ENCODE measurements around the gene ITGB8. TPM values are rescaled to one million over a fixed set of nuclear protein-coding genes. Genes with fewer than 3 reads are reported as not detected.

Gene ITGB8
- total RNA-seq, 1 donor from 2014 or later = 51.3 TPM

- DNase-seq (ENCODE audit: low spot score) = no peak
These were observed 10.1 kb downstream of the ITGB8 start for GRCh38 chr7:20340839-20341238.

DNA sequence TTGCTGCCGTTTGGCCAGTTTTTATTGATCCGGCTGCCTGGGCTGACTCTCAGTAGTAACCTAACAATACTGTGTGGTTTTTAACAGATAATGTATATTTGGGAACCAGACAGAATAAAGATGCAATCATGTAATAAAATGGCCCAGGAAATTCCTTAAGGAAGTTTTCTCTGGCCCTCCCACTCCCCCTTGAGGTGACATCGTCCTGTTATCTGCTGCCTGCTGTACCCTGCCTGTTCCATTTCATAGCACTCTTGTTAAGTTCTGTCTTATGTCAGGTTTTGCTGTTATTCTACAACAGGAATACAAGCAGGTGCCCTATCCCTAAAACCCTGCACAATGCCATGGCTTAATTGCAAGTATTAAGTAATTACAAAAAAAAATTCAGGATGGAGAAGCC is 12.5 kb downstream of the ITGB8 start:
- no peak for DNase-seq (ENCODE audit: low spot score)

- DNase-seq (ENCODE audit: low spot score) = no peak
These were observed 13.2 kb downstream of the ITGB8 start for GRCh38 chr7:20343941-20344340.

DNA sequence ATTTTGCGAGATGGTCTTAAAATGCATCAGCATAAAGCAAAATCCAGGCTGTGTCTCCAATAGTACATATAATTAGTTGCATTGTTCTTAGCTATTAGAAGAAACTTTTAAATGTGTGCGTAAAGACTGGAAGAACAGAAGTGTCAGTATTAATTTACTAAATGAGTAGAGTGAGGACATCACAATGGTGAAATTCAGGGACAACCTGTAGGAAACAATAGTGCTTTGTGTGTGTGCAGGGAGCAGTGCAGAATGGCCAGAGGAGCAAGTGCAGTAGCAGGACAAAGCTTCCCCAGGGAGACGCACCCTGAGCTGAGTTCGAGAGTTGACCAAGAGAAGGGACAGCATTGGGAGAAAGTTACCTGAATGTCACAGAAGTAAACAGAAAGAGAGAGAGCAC is 13.7 kb downstream of the ITGB8 start:
- DNase-seq (ENCODE audit: low spot score) = no peak

DNA sequence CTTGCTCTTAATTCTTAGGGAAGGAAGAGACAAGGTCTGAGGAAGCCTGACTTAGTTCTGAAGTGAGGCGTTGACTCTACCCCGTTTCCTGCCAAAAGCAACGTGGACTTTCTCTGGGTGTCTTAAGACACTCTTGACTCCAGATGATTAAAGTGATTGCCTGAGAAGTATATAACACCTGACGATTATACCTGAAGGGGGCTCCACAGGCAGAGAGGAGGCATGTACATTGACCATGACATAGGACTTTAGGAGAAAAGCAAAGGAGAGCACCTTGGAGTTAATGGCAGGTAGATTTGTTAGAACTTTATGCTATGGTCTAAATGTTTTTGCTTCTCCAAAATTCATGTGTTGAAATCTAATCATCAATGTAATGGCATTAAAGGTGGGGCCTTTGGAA is 15.9 kb downstream of the ITGB8 start:
- DNase-seq (ENCODE audit: low spot score) = no peak

- DNase-seq (ENCODE audit: low spot score) = no peak
These were observed 17.0 kb downstream of the ITGB8 start for GRCh38 chr7:20347680-20348079.

DNA sequence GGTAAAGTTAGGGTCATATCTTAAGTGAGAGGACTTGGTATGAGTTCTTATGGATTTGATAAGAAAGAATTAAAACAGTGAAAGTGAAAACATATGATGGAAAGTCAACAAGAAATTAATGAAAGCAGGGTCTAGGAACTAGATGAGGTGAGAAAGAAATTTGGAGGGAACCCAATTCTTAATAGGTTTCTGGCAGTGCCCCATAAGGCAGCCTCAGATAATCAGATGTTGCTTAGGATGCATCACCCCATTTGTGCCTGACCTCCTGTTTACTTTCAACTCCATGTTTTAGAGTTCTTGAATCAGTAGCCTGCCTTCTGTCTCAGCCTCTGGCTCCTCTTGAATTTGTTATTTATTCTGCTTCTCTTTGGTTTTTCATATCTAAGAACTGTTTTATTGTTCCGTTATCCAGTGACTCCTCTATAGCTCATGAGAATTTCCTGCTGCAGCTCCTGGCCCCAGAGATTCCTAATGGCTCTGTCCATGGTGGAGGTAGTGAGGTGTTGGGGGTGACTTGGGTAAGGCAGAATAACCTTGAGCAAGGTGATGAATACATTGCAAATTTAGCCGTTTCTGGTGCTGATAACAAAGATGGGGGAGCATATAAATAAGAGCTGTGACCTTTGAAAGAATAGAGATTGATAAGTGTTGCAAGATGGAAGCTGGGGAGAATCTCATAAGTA is 17.6 kb downstream of the ITGB8 start:
- no peak for DNase-seq (ENCODE audit: low spot score)

- peak; percentile 40 for DNase-seq (ENCODE audit: low spot score)
These were observed 19.8 kb downstream of the ITGB8 start for GRCh38 chr7:20350518-20350951.

- no peak for DNase-seq (ENCODE audit: low spot score)
These were observed 20.4 kb downstream of the ITGB8 start for GRCh38 chr7:20350996-20351692.

- peak; percentile 74 for DNase-seq (ENCODE audit: low spot score)
These were observed 21.2 kb downstream of the ITGB8 start for GRCh38 chr7:20351901-20352300.

DNA sequence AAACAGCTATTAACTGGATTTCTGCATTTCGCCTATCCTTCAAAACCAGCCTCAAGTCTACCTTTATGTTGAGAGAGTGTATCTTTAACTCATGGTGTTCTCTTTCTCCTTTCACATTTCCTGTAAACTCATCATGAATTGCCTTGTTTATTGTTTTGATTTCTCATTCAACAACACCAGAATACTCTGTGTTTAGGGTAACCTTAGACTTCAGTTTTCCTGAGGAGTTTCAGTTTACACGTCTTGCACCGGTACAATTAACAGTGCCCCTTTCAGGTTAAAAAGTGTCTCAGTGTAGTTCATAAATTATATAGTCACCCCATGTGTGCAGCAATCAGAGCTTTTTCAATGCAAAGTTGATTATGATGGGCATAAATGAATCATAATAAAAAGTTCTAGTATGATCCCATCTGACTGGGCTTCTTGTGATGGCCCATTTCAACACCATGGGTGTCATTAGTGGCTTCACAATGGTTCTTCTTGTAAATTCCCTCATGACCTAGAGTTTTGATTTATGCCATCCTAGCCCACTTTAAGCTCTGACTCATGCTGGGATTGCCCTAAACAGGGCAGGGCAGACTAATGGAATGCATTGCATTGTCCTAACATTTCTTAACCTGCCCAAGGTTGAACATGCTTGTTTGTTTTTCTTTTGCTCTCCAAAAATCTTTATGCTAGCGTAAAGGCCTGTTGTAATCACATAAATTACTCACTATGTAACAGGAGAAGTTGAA is 22.0 kb downstream of the ITGB8 start:
- DNase-seq (ENCODE audit: low spot score) = peak; percentile 70

DNA sequence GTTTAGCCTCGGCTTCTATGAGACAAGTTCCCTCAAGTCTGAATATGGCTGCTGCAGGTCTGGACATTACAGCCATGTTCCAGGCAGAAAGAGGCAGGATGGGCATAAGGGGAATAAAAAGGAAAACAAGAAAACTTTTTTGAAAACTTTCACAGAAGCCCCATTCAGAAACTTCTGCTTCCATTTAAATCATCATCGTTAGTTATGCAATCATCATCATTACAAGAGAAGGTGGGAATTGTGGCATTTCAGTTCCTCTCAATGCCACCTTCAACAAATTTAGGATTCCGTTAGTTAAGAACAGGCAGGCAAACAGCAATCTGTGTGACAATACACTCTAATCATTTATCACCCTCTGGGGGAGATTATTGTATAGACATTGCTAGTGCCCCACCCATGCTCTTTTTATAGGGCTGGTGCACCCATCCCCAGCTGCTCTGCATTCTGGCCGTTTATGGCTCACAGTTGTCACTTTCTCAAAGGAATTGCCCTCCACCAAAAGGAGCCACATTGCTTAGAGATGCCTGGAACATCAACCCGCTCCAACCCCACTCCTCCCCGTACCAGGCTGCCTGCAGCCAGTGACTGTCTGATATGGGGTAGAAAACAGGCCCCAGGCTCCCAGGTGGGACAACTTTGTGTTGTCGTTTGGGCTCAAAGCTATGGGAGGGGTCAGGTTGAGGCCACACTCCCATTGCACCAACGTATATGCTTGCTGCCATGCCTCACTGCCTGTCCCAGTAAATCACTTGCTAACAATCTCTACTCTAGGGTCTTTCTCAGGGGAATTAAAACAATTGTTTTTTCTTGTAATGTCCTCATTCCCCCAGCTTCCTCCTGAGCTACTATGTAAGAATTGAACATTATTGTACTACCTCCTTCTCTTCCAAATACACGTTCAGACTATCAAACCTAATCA is 24.2 kb downstream of the ITGB8 start:
- no peak for DNase-seq (ENCODE audit: low spot score)

DNA sequence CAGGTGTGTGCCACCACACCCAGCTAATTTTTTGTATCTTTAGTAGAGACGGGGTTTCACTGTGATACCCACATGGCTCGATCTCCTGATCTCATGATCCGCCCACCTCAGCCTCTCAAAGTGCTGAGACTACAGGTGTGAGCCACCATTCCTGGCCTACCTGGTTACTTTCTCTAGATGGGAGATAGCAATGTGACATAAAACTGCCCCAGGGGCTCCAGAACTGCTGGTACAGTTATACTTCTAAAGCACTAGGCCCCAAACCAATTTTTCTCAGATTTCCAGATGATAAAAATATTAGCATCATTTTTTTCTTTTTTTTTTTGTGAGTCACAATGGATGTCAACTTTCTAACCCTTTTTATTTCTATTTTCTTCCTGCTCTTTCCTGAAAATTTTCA is 27.4 kb downstream of the ITGB8 start:
- DNase-seq (ENCODE audit: low spot score) = no peak

DNA sequence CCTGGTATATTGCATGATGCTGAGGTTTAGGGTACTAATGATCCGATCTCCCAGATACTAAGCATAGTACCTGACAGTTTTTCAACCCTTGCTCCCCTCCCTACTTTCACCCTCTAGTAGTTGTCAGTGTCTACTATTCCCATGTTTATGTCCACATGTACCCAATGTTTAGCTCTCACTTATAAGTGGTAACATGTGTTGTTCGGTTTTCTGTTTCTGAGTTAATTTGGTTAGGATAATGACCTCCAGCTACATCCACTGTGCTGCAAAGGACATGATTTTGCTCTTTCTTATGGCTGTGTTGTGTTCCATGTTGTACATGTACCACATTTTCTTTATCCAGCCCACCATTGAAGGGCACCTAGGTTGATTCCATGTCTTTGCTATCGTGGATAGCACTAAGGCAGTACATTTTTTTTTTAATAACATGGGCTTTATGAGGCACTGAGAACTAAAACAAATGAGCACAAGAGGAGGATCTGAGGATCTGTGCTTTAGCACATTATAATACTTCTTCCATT is 28.1 kb downstream of the ITGB8 start:
- DNase-seq (ENCODE audit: low spot score) = no peak

- no peak for DNase-seq (ENCODE audit: low spot score)
These were observed 28.8 kb downstream of the ITGB8 start for GRCh38 chr7:20359341-20359963.

GRCh38 chr7:20362574-20363253 is 32.0 kb downstream of the ITGB8 start:
- no peak for DNase-seq (ENCODE audit: low spot score)

- DNase-seq (ENCODE audit: low spot score) = peak; percentile 65
These were observed 34.0 kb downstream of the ITGB8 start for GRCh38 chr7:20364571-20365196.

DNA sequence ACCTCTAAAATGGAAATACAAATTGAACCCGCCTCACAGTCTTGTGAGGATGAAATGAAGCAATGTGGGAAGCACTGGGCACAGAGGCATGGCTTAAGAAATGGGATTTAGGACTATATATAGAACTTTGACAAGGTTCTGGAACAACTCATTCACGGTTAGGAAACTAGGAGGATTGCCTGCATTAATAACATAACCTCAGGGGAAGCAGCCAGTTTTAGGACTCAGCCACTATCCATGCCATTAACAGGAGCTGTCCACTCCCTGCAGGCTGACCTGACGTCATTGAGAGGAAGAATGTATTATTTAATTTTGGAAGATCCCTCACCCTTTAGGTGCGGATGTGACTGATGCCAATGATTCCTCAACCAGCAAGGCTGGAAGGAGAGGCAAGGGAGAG is 34.8 kb downstream of the ITGB8 start:
- DNase-seq (ENCODE audit: low spot score) = peak; percentile 89

GRCh38 chr7:20374399-20374798 is 43.7 kb downstream of the ITGB8 start:
- no peak for DNase-seq (ENCODE audit: low spot score)

GRCh38 chr7:20376796-20377195 is 46.1 kb downstream of the ITGB8 start:
- no peak for DNase-seq (ENCODE audit: low spot score)

All from umbilical cord (tissue), 2 donors.